GM18520 (cell line): Measurements from ENCODE around the gene GDF7.

ENCODE experiments used
- ATAC-seq: cut with Tn5 transposase; IDR thresholded peaks from one replicate; pipeline ENCODE4 v1.9.1; 2021; ENCODE audit not compliant: unreplicated experiment

Gene GDF7

DNA sequence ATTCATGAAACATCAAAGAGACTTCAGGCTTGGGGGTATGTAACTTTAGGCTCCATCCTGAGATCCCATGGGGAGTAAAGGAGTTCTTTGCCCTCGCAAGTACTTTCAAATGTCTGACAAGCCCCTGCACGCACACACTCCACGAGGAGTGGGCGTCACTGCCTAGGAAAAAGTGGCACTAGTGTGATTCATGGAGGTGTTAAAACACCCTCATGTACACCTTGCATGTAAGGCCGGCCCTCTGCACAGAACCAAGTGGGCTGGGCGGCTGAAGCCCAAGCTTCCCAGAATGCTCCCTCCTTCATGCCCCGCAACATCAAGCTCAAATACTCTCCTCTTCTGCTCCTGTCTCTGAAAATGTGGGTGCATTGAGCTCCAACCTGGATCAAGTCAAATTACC, 23.9 kb upstream of the GDF7 start:
- ATAC-seq: no peak

DNA sequence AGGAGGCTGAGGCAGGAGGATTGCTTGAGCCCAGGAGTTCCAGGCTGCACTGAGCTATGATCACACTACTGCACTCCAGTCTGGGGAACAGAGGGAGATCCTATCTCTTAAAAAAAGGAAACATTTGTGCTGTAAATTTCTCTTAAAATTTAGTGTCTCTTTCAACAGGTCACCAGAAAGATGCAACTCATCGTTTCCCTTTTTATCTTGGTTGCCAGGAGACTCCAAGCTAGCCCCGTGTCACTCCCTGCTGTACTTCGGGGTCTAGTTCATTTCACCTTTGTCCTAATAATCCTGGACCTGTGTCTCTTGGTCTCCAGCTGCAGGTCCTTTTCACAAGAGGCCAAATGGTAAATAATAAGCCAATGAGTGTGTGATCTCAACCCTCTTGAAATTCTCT, 23.1 kb upstream of the GDF7 start:
- ATAC-seq: no peak

DNA sequence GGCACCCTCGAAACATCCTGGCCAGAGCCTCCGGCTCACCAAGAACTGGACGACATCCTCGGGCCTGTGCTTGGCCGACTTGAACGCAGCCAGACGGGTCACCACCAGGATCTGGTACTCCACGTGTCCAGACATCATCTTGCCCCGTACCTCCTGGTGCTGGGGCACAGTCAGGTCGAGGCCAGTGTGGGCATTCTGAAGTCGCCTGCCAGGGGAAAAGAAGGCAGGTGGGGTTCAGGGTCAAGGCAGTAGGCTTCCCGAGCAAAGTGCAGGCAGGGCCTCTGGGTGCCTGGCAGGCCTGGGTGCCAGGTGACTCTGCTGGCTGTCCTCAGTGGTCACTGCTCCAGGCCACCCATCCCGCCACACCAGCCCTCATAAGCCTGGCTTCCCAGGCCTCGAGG, 21.6 kb upstream of the GDF7 start:
- ATAC-seq: no peak

GRCh38 chr2:20645761-20646160, 21.2 kb upstream of the GDF7 start:
- no peak for ATAC-seq

DNA sequence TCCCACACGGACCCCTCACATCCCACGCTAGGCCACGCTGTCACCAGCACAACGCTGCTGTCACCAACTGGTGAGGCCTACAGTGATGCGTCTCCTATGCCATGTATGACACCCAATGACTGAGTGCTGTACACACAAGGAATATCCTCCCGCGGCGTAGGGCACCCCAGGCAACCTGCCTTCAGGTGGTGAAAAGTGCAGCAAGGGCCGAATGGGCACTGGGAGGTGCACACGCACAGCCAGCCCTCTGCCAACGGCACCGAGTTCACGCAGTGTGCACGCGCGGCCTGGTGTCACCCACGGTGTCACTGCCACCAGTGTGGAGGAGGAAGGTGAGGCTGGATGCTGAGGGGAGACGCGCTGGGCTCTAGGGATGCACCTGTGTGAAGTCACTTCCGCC, 20.5 kb upstream of the GDF7 start:
- ATAC-seq: no peak

DNA sequence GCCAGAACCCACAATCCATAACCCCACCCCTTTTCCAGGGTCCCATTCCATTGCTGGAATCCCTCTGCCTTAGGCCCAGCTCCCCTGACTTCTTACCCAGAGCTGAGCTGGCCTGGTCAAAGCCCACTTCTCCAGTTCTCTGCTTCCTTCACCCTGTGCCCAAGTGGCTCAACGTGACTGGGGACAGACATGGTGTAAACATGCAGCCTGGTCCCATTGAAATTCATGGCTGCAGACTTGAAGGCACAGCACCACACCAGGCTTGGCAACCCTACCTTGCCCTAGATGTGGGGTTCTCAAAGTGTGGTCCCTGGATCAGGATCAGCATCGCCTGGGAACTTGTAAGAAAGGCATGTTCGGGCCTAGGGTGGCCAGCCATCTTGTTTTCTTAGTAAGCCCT, 19.7 kb upstream of the GDF7 start:
- no peak for ATAC-seq

- no peak for ATAC-seq
These were observed 19.2 kb upstream of the GDF7 start for GRCh38 chr2:20647738-20648137.

DNA sequence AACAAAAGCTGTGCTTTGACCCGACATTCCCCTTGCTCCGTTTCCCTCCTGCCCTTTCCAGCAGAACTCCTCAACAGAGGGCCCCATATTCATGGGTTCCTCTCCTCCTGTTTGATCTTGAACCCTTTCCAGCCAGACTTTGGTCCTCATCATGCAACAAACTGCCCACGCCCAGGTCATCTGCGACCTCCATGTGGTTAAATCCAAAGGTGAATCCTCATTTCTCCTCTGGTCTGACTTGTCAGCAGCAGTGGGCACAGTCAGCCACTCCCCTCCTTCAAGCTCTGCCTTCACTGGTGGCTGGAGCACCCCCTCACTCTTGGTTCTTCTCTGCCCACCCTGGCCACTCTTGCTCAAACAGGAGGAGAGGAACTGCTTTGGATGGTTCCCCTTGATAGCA, 18.7 kb upstream of the GDF7 start:
- no peak for ATAC-seq

DNA sequence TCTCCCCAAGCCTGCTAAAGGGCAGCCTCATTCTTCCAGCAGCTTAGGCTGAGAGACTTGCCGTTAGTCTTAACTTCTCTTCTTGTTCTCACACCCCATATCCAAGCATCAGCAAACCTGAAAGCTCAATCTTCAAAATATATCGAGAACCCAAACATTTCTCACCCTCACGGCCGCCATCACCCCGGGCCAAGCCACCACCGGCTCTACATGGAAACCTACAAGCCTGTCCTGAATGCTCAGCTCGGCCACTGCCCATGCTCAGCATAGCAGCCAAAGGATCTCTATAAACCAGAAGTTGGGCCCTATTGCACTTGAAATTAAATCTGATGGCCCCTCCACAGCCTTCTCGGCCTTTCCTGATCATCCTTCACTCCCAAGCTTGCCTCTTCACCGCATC, 18.1 kb upstream of the GDF7 start:
- no peak for ATAC-seq

DNA sequence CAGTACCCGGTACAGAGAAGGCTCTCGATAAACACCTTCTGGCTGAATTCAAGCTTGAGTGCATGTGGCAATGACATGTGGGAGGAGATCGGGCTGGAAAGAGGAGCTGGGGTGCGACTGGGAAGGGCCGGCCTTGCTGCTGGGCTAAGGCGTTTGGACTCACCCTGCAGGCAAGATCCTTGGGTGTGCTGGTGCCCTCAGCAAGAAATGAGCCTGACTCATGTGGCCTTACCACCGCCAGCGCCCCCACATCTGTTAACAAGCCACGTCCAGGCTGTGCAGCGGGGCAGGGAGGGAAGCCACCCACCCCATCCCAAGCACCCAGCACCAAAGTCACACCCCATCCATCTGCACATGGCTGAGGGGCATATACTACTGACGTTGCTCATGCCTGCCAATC, 17.4 kb upstream of the GDF7 start:
- ATAC-seq: no peak

- no peak for ATAC-seq
These were observed 17.0 kb upstream of the GDF7 start for GRCh38 chr2:20649976-20650375.

DNA sequence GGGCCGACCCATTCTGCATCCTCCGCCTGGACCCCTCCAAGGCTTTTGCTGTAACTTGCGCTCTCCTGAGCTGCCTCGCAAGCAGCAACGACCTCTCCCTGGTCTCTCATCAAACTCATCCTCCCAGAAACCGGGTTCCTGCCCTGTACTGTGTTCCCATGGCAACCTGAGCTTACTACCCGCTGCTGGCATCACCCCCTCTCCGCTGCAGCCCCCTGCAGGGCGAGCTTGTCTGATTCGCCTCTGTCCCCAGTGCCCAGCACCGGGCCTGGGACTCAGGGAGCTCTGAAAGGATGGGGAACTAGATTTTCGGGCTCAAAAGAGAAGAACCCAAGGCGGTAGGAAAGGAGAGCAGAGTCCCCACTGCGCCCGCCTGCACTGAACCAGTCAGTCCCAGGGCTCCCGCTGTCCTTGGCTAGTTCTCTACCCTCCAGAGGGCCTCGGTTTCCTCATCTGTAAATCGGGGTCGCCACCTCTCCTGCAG, 16.5 kb upstream of the GDF7 start:
- ATAC-seq: no peak

GRCh38 chr2:20650877-20651730, 15.8 kb upstream of the GDF7 start, which contains the start of gene HS1BP3:
Gene HS1BP3 (minus strand): TSS chr2:20651098. CDS start chr2:20651063, 35 bp downstream.
- ATAC-seq: peak; percentile 95

DNA sequence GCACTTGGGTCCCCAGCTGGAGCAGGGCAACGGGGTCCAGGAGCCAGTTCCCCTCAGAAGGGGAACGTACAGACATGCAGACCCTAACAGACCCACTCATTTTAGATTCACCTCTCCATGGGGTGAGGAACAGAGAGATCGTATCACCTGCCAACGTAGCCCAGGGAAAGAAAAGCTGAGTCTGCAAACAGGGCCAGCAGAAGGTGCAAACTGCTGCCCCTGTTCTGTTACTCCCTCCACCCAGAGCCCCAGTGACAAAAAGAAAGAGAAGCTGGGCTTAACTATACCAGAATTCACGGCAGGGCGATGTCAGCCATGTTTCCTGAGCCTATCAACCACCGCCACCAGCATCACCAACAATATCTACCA, 15.2 kb upstream of the GDF7 start:
- ATAC-seq: no peak

DNA sequence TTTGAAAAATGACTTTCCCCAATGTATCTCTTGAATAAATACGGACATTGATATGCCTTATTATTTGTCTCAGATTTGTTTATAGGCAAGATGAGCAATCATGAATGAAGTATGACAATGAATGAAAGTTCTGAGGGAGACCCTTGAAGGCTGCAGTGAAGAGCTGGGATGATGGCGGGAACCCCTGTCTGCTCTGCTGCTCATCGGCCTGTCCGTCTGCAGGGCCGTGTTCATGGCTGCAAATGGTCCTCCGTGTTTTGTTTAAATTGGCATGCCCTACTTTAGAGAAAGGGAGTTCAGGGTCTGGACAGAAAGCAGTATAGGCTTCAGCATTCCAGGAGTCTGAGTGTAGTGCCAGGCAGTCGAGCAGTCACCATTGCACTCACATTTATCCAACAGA, 14.8 kb upstream of the GDF7 start:
- ATAC-seq: no peak

- no peak for ATAC-seq
These were observed 14.0 kb upstream of the GDF7 start for GRCh38 chr2:20652673-20653575.

DNA sequence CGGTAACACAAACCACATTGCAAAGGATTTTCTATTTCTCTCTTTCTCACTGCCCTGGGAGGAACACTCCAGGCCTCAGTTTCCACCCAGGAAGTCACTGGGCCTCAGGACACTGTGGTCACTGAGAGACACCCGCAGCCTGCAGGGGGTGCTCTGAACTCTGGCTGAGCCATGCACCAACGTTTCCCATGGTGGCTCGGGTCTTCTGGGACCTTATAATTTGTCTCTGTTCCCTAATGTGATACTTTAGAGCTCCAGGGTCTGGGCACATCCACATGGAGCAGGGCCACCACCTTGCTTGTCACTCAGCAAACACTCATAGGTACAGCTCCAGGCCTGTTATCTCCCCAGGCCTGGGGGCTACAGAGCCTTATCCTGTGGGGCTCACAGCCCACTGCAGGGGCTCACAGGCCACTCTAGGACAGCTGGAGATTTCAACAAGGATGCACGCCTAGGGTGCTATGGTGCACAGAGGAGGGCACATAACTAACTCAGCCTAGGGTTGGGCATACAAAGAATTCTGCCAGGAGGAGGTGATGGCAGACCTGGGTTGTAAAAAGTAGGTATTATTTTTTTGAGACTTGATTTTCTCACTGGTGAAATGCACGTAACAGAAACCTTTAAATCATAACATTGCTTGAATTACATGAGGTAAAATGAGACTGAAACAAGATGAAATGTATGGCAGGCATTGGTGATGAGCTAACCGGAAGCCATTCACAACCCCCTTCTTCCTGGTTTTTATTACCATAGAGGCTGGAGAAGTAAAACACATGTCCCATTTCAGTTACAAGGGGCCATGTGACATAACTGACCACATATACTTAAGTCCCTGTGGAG, 13.0 kb upstream of the GDF7 start:
- no peak for ATAC-seq

DNA sequence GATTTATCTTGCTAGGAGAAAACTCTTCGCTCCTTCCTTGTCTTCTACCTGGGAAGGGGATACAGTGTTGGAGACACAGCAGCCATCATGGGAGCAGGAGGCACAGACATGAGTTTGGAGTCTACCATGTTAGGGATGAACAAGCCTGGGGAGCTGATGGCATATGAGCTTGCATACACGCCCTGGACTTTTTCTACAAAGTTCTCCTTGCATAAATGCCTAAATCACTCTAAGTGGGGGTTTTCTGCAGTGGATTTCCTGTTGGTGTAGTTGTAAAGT, 12.5 kb upstream of the GDF7 start:
- ATAC-seq: no peak

- ATAC-seq: no peak
These were observed 10.4 kb upstream of the GDF7 start for GRCh38 chr2:20656561-20656960.

DNA sequence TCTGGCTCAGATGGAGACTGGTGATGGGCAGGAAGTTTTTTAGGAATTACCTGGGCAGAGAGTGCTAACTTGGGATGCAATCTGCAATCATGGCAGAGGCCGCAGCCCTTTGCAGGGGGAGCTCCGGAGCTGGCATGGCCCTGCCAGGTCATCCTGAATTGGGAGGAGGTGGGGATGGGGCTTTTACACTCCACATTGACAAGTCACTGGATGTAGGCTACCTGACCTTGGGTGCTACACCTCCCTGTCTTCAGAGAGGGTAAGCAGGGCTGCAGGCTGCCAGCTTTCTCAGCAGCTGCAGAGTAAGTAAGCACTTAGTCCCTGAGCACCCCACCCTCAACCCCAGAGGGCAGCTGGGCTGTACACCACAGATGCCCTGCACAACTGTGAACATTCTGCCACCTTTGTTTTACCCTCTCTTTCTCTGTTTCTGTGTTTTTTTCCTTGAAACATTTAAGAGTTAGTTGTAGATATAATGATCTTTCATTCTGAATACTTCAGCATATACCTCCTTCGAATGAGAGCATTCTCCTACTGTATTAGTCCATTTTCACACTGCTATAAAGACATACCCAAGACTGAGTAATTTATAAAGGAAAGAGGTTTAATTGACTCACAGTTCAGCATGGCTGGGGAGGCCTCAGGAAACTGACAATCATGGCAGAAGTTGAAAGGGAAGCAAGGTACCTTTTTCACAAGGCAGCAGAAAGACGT, 9.3 kb upstream of the GDF7 start:
- ATAC-seq: no peak
